GM19372 (cell line): ENCODE results near the gene KIFC1.

Experiments
- ATAC-seq: cut with Tn5 transposase; IDR thresholded peaks from one replicate; pipeline ENCODE4 v1.9.1; 2021; ENCODE audit warnings: mild to moderate bottlenecking, low read depth, moderate library complexity; ENCODE audit not compliant: unreplicated experiment

Gene KIFC1

DNA sequence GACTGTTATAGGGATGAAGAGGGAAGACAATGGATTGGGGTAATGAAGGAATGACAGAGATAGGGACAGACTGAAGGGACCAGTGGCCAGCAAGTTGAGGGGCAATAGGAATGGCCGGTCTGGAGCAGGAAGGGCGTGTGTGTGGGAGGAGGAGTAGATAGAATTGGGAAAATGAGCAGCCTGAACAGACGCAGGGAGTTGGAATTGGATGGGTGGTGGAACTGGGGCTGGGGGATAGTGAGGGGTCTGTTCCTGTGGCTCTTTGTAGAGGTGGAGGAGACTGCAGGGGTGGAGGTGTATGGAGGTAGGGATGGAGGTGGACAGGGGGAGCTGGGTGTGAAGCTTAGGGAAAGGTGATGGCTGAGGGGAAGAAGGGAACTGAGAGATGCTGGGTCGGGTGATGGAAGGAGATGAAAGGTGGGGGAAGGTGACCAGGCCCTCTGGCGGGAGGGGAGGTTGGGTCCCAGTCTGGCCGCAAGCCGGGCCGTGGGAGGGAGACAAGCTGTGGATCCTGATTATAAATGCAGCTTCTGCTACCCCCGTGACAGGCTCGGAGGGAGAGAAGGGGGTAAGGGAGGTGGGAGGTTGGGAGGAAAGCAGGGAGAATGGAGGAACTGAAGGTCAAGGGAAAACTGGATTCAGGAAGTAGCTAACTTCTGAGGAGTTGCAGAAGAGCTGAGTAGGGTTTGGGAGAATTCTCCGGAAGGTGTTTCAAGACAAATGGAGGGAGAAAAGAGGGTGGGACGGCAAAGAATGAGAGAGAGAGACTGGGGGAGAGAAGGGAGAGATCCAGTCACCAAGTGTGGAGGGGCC, 33.4 kb downstream of the KIFC1 start:
- no peak for ATAC-seq

DNA sequence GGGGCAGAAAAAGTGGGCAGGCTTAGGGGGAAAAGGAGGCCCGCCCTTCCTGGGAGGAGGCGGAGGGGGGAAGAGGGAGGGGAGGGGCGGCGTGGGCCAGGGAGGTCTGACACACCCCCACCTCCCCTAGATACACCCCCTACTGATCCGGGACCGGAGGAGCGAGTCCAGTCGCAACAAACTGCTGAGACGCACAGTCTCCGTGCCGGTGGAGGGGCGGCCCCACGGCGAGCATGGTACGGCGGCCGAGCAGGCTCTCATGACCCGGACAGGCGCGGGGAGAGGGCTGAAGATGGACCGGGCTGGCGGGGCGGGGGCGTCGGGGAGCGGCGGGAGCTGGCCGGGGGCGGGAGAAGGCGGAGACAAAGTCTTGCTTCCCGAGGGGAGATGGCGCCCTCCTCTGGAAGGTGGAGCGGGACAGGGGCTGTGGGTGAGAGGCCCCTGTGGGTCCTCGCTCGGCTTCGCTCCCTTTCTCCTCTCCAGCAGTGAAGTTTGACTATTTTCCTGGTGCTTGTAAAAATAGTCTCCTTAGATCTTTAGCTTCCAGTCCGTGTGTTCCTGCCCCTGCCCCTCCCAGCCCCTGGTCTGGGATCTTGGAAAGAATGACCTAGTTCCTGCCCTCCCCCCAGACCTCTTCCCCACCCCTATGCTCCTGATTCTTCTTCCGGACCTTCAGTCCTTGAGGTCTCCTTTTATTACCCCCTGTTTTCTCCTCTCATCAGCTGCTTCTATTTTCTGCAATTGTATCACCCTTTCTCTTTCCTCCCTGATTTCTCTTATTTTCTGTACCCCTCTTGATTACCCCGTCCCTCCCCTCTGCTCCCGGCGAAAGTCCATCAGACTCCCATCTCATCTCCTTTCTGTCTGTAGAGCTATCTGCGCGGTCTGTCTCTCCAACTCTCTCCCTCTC, 34.3 kb downstream of the KIFC1 start:
- peak; percentile 53 for ATAC-seq

DNA sequence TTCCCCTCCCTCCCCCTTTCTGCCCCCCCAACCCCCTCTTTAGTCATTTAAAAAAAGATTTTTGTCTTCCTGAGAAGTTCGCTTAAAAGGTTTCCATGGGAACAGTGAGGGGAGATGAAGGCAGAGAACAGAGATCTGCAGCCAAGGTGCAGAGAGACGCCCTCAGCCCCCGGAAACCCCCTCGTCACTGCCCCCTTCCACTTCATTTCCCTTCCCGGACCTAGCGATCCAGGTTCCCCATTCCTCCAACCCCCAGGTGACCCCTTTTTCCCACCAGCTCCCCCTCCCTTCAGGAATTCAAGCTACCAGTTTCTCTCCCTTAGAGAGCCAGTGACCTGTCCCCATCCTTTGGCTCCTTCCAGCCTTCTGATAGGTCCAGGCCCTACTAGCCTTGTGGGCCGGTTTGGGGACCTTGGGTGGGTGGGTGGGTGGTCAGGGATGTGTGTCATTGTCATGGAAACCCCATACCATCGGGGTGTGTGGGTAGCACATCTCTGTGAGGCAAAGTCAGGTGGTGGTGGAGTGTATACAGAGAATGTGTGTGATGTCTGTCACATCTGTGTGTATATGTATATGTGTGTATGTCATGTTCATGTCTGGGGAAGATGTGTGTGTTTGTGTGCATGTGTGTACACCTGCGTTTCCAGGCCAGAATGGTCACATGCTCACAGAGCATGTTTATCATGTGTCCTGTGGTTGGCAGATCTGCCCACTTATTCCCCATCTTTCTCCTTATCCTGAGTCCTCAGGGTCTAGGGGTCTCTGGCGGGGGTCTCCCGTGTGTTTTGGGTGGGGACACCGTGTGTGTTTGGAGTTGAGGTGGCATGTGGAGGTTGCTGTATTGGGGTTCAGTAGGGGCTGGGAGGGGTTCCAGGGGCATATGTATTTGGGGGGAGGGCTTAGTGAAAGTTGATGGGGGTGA, 35.2 kb downstream of the KIFC1 start:
- ATAC-seq: no peak

DNA sequence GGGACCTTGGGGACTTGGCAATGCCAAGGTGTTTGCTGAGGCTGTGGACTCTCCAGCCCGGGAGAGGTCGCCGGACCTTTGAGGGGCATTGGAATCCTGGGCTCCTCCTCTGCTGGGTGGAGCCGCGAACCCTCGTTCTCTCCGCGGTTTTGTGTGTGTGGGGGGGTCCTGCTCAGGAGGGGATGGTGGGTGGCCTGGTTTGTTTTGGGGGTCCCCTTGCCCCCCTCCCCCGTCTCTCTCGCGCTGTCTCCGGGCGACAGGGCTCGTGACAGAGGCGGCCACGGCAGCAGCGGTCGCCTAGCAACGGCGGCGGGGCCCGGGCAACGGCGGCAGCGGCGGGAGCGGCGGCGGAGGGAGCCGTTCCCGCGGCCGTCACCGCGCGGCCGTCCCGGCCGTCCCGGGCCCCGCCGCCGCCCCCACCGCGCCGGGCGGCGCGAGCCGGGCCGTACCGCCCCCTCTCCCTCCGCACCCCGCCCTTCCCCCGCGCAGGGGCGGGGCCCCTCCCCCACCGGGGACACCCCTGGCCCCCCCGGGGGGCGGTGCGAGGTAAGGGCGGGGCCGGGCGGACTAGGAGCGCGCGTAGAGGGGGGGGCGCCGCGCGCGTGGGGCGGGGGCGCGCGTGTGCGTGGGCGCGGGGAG, 36.1 kb downstream of the KIFC1 start:
- ATAC-seq: no peak

DNA sequence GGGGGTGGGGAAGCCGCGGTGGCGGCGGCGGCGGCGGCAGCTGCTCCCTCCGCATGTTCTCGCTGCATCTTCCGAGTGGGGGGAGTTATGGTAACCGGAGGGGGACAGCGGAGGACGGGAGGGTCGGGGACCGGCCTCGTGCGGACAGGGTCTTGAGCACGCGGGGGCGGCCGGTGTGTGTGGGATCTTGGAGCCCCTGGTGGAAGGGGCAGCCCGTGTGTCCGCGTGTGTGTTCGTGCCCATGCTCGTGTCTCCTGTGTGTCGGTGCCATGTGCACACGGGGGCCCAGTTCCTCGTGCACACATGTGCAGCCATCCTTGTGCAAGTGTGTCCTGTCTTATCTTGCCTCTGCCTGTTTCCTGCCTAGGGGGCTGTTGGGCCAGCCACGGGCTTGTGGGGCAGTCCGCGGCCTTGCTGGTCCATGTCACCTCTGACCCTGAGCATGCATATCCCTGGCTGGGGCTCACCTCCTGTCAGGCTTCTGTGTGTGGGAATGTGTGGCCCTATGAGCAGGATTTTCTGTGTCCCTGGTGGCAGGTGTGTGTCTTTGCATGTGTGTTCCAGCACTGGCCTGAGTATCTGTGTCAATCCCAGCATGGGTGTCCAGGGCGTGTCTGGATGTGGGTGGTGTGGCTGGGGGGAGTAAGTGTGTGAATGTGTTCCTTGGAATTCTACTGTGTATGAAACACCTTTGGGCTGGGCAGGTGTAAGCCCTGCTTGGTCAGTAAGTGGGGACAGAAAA, 36.8 kb downstream of the KIFC1 start:
- no peak for ATAC-seq

DNA sequence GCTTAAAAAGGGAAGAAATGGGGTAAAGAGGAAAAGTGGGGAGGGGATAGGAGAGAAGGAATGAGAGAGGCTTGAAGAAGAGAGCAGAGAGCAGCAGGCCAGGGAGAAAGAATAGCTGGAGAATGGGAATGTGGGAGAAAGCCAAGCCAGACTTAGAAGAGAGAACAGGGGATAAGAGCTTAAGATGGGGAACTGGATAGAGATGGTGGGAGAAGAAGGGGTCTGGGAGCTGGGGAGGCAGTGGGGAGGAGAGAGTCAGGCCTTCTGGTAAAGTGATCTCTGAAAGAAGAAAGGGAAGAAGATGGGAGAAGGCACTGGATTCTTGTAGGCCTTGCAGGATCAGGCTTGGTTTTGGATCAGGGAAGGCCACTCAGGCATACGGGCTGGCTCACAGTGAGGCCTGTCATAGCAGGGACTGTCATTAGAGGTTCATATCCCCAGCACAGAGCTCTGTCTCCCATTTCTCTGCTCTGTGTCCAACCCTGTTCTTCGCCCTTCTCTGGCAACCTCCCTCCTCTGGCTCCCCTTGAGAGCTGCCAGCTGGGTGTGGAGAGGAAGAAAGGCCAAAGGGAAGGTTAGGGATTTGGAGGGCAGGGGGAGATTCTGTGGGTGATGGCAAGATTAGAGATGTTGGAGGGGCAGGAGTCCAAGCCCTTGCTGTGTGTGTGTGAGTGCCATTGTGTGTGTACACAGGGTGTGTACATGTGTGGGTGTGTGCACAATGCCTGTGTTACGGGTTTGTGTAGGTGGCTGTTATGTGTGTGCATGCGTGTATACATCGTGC, 37.5 kb downstream of the KIFC1 start:
- no peak for ATAC-seq

DNA sequence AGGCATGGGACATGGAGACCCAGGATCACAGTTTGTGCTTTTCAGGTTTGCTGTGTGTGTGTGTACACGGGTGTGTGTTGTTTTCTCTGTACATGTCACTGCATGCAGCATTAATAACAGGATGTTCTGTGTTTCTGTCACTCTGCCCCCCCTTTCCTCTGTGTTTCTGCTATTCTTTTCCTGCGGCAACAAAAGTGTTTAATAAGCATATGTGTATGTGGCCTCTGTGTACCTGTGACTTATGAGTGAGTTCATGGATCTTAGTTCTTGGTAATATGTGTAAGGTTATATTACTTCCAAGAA, 38.1 kb downstream of the KIFC1 start:
- ATAC-seq: no peak

DNA sequence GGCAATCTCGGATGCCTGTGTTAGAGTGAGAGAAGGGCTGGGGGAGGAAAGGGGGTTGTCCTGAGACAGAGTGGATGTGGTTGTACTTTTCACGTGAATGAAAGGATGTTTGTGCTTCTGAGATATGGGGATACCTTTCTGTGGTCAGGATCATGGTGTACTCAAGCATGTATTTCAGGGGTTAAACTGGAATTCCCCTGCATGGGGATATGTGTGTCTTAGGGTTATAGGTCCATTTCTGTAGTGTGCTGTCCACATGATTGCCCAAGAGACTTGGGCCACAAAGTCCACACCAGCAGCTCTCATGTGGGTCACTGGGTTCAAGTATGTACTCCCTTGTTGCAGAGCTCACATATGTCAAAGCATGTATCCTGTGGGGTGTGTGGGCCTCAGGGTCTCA, 38.7 kb downstream of the KIFC1 start:
- no peak for ATAC-seq

DNA sequence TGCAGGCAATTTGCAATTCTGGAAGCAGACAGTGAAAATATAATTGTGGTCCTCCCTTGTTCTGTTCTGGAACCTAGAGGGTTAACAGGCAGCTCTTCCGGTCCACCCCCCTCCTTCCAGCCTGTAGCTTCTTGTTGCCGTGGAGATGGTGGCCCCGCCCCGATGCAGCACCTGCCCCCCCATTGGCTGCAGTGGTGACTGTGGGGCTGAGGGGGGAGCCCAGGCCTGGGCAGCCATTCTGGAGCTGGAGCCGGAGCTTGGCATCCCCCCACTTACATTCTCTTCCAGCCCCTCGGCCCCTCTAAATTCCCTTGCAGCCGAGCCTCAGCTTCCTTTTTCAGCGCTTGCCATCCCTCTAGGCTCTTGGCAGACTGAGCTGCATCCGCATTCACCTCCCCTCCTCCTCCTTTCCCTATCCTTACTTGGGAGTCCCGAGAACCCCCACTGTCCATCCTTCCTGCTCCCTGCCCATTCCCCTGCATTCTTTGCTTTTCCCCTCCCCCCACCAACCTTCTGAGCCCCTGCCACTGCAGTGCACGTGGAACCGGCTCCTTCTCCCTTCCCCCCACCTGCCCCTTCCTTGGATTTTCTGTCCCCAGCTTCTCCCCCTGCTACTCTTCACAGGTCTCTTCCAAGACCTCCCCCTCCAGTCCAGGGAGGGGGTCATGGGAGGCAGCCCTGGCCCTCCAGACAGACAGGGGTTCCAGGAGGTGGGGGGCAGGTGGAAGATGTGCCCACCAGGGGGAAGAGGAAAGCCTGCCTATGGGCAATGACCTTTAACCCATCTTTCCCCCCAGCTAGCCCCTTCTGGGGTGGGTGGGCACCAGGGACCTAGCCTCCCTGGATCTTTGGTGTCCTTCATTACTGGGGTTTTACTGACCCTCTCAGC, 39.6 kb downstream of the KIFC1 start:
- ATAC-seq: no peak

DNA sequence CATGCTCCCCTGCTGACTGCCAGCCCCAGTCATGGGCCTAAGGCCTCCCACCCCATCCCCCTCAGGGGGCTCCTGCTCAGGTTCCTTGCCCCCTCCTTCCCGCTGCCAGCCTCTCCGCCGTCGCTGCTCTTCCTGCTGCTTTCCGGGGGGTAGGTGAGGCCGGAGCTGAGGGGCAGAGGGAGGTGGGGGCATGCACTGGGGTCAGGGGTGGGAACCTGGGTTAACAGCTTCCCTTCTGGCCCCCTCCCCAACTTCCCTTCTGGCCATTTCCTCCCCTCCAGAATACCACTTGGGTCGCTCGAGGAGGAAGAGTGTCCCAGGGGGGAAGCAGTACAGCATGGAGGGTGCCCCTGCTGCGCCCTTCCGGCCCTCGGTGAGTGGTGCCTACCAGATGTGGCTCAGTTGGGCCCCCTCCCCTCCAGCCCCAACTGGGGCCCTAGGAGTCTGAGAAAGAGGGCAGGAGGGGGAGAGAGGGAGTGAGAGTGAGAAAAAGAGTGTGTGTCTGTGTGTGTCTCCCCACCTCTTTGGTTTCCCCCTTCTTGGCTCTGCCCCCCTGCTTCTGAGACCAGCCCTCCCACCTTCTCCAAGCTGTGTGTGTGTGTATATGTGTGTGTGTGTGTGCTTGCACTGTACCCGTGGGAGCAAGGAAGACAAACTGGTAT, 40.4 kb downstream of the KIFC1 start:
- no peak for ATAC-seq

DNA sequence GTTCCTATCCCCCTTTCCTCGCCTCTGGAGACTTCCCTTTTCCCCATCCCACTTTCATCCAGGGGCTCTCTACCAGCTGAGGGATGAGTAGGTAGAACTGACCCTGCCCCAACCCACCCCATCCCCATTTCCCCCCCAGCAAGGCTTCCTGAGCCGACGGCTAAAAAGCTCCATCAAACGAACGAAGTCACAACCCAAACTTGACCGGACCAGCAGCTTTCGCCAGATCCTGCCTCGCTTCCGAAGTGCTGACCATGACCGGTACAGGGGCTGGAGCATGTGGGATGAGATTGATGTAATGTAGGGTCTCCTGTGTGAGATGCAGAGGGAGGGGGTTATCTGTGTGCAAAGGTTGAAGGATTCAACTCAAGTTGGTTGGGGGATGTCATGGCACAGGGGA, 40.9 kb downstream of the KIFC1 start:
- no peak for ATAC-seq

DNA sequence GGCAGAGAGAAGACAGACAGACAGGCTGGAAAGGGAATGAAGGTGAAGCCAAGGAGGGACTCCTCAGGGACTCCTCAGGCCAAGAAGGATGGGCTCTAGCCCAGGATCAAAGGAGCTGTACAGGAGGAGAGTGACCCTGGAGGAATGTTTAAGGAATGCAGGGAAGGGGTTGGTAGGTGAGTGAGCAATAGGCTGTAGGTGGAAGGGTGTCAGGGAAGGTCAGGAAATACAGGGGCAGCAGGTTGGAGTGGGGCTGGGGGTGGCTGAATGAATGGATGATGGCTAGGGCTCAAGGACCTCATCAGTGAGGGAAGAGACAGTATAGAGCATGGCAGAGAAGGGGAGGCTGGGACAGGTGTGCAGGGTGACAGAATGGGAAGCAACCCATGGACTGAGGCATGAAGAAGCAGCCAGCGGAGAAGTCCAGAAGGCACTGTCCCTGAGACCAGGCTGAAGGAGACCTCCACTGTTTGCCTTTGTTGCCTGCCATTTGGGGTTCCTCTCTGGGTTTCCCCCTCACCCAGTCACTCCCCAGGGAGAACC, 41.4 kb downstream of the KIFC1 start:
- no peak for ATAC-seq

DNA sequence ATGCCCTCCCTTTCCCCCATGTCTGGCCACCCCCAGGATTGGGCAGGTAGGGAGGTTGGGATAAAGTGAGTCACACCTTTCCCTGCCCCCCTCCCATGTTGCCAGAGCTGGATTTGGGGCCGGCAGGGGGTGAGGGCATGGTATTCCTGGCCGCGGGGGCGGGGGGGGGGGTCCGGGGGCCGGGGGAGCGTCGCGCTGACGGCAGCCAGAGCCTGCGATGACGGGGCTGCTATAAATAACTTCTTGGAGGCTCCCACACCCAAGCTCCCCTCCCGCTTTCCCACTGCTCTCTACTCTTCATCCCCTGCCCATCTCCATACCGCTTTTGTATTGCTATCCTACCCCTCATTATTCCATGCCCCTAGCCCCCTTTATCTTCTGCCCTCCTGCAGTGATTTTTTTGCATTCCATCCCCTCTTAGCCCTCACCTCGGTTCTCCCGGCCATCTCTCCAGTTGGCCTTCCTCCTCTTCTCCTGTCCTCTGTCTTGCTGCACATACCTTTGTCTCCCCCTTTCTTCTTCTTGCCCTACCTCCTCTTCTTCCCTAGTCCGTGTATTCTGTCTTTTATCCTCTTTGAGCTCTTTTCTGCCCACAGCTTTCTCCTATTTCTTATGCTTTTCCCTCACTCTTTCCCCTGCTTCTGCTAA, 42.0 kb downstream of the KIFC1 start:
- ATAC-seq: no peak

DNA sequence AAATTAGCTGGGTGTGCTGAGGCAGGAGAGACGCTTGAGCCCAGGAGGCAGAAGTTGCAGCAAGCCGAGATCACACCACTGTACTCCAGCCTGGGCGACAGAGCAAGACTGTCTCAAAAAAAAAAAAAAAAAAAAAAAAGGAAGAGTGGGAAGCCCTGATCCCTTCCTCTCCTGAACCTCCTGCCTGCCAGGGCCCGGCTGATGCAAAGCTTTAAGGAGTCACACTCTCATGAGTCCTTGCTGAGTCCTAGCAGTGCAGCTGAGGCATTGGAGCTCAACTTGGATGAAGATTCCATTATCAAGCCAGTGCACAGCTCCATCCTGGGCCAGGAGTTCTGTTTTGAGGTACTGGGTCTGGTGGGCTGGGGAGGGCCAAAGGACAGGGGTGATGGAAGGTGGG, 43.3 kb downstream of the KIFC1 start:
- no peak for ATAC-seq

DNA sequence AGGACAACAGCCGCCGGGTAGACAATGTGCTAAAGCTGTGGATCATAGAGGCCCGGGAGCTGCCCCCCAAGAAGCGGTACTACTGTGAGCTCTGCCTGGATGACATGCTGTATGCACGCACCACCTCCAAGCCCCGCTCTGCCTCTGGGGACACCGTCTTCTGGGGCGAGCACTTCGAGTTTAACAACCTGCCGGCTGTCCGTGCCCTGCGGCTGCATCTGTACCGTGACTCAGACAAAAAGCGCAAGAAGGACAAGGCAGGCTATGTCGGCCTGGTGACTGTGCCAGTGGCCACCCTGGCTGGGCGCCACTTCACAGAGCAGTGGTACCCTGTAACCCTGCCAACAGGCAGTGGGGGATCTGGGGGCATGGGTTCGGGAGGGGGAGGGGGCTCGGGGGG, 46.0 kb downstream of the KIFC1 start:
- no peak for ATAC-seq

DNA sequence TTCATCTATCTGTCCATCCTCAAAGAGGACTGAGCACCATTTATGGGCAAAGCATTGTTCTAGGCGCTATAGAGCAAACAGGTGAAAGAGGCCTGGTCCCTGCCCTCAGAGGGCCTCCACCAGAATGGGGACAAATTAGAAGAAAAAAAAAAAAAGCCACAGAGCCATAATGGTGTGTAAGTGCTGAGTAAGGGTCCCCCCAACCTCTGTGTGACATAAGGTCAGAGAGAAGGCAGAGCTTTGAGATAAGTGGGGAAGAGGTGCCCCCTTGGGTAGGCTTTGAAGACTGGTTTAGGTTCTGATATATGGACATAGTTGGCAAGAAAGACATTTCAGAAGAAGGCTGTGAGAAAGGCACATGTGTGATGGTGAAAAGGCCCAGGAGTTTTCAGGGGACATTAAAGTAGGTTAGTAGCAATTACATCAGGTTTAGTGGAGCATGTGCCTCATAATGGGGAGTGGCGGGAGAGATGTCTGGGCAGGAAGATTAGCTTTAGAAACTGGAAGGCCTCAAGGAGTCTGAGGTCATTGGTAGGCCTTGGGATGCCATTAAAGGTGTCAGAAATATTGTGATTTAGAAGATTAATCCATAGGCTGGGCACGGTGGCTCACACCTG, 47.5 kb downstream of the KIFC1 start:
- ATAC-seq: no peak
